ENCODE data around the gene FOXE1. TPM values are rescaled to one million over a fixed set of nuclear protein-coding genes. Genes with fewer than 3 reads are reported as not detected.

The FOXE1 gene
- total RNA-seq, 1 experiment from 2014 or later: 0.82 TPM

- no peak for ATAC-seq
- intact Hi-C loops (cut with micrococcal nuclease; ENCODE audit: unreplicated experiment): no loop called here
- ChIA-PET CTCF (no interaction called here), POLR2A (interaction anchor here (1.2 kb wide), 1 partner anchor 42 kb away, joined by 3 read pairs; no protein-coding TSS in a partner anchor)
- in situ Hi-C loops (cut with HindIII; ENCODE audit: low pct_unique_long_range_greater_than_20kb, low sequenced_read_pairs): no loop called here
- Histone ChIP-seq H3K9me3 (ENCODE audit: control insufficient read depth, insufficient read depth, low read depth, low read length) (no peaks in the 10 kb centered on the region), H3K27ac (ENCODE audit: low read length) (no peak overlapping the region), H3K27me3 (ENCODE audit: control insufficient read depth, insufficient read depth, low read length) (no peaks in the 10 kb centered on the region), H3K4me1 (ENCODE audit: control insufficient read depth, insufficient read depth, low read length) (no peaks in the 10 kb centered on the region), H3K4me3 (ENCODE audit: low read depth in 2 of 2, low read length in 2 of 2) (no peak overlapping the region), H3K36me3 (ENCODE audit: control insufficient read depth, insufficient read depth, low read length) (no peaks in the 10 kb centered on the region)
- TF ChIP-seq TCF7L2 (IDR thresholded peaks at IDR 0.05; ENCODE audit: low read depth, low read length): no peak
- no peak for TF ChIP-seq CTCF (IDR thresholded peaks at IDR 0.05)
- no peak for TF ChIP-seq SIN3A (IDR thresholded peaks at IDR 0.05; ENCODE audit: borderline replicate concordance, insufficient read depth, low read depth, low read length)
- TF ChIP-seq POLR2AphosphoS5 (IDR thresholded peaks at IDR 0.05; ENCODE audit: low read depth, low read length): no peak
- no peak for TF ChIP-seq REST (IDR thresholded peaks at IDR 0.05; ENCODE audit: insufficient read depth in 1 of 2, low read depth in 2 of 2, low read length in 1 of 2)
- BruUV-seq (replicated peaks): no TSS peak
- no peak for DNase-seq (ENCODE audit: low read depth, low spot score)
Observed at GRCh38 chr9:97850746-97851445, 2.1 kb upstream of the FOXE1 start.

- Histone ChIP-seq H3K9me3 (ENCODE audit: control insufficient read depth, insufficient read depth, low read depth, low read length) (no peaks in the 10 kb centered on the region), H3K4me1 (ENCODE audit: control insufficient read depth, insufficient read depth, low read length) (no peaks in the 10 kb centered on the region), H3K27ac (ENCODE audit: low read length) (no peak overlapping the region), H3K4me3 (ENCODE audit: low read depth in 2 of 2, low read length in 2 of 2) (no peak overlapping the region), H3K27me3 (ENCODE audit: control insufficient read depth, insufficient read depth, low read length) (no peaks in the 10 kb centered on the region), H3K36me3 (ENCODE audit: control insufficient read depth, insufficient read depth, low read length) (no peaks in the 10 kb centered on the region)
- no peak for TF ChIP-seq CTCF (IDR thresholded peaks at IDR 0.05)
- TF ChIP-seq POLR2AphosphoS5 (IDR thresholded peaks at IDR 0.05; ENCODE audit: low read depth, low read length): no peak
- TF ChIP-seq REST (IDR thresholded peaks at IDR 0.05; ENCODE audit: insufficient read depth in 1 of 2, low read depth in 2 of 2, low read length in 1 of 2): no peak
- ATAC-seq (no peak), DNase-seq (ENCODE audit: low read depth, low spot score) (no peak)
- intact Hi-C loops (cut with micrococcal nuclease; ENCODE audit: unreplicated experiment): no loop called here
- POLR2A ChIA-PET: no interaction called here
- in situ Hi-C loops (cut with HindIII; ENCODE audit: low pct_unique_long_range_greater_than_20kb, low sequenced_read_pairs): no loop called here
- no TSS peak for BruUV-seq (replicated peaks)
- CTCF ChIA-PET: no interaction called here
Observed at GRCh38 chr9:97851446-97851883, 1.6 kb upstream of the FOXE1 start.
